Stimulated activated CD4-positive, alpha-beta T cell treated with anti-CD3 and anti-CD28 coated beads, Interleukin-4, amount 100 ng/mL, for 48 hours (primary cell): ENCODE measurements around the gene OXSM.

Experiments used
- DNase-seq, 2 donors: peaks; one replicate each; pipeline ENCODE4 v3.0.0-alpha.2; 2020; ENCODE audit warnings: low read depth in 2 of 2

Gene OXSM

GRCh38 chr3:25803833-25804232 is 13.9 kb downstream of the OXSM start:
- DNase-seq: no peak

- DNase-seq: no peak
Observed at GRCh38 chr3:25804676-25805075, 14.8 kb downstream of the OXSM start.

- DNase-seq: no peak
Observed at GRCh38 chr3:25812644-25813043, 22.8 kb downstream of the OXSM start.

- no peak for DNase-seq
Observed at GRCh38 chr3:25817107-25817506, 27.2 kb downstream of the OXSM start.

GRCh38 chr3:25817638-25818037 is 27.7 kb downstream of the OXSM start:
- DNase-seq: no peak

GRCh38 chr3:25818335-25818734 is 28.4 kb downstream of the OXSM start:
- DNase-seq: no peak

GRCh38 chr3:25820366-25820765 is 30.5 kb downstream of the OXSM start:
- DNase-seq: no peak

- no peak for DNase-seq
Observed at GRCh38 chr3:25820816-25821486, 31.1 kb downstream of the OXSM start.

- no peak for DNase-seq
Observed at GRCh38 chr3:25821746-25822573, 32.1 kb downstream of the OXSM start.

- DNase-seq: no peak
Observed at GRCh38 chr3:25823314-25823713, 33.4 kb downstream of the OXSM start.

- no peak for DNase-seq
Observed at GRCh38 chr3:25826510-25826909, 36.6 kb downstream of the OXSM start.

GRCh38 chr3:25830373-25831280 is 40.7 kb downstream of the OXSM start:
- no peak for DNase-seq

GRCh38 chr3:25831578-25831977 is 41.7 kb downstream of the OXSM start:
- no peak for DNase-seq

GRCh38 chr3:25834346-25834745 is 44.5 kb downstream of the OXSM start:
- DNase-seq: no peak

GRCh38 chr3:25836579-25836978 is 46.7 kb downstream of the OXSM start:
- no peak for DNase-seq

GRCh38 chr3:25837038-25837437 is 47.1 kb downstream of the OXSM start:
- no peak for DNase-seq

- DNase-seq: no peak
Observed at GRCh38 chr3:25840099-25840498, 50.2 kb downstream of the OXSM start.

GRCh38 chr3:25843332-25843731 is 53.4 kb downstream of the OXSM start:
- no peak for DNase-seq
